SK-N-MC (cell line): ENCODE measurements around the gene GNAT3.

Experiments used
- EZH2 ChIP-seq: fragments of 200-600 bp; sonication (generic); IDR thresholded peaks from one replicate; pipeline ENCODE4 v1.6.1; 2017; ENCODE audit warnings: antibody characterized with exemption
- FOXP2 ChIP-seq: optimal IDR thresholded peaks from 2 replicates; pipeline ENCODE3; 2011; ENCODE audit warnings: mild to moderate bottlenecking, moderate library complexity; ENCODE audit not compliant: insufficient read depth; ENCODE audit errors: extremely low read length, control extremely low read depth
- POLR2AphosphoS5 ChIP-seq: IDR thresholded peaks from 2 replicates; pipeline ENCODE4 v1.6.1; 2012; ENCODE audit warnings: mild to moderate bottlenecking, low read depth, low read length, borderline replicate concordance

GRCh38 chr7:80558116-80558515 is 46.3 kb upstream of the GNAT3 start:
- TF ChIP-seq POLR2AphosphoS5 (no peak), EZH2 (no peak), FOXP2 (no peak)
